Keratinocyte (primary cell): ENCODE measurements around the gene SFTPB. TPM values are rescaled to one million over a fixed set of nuclear protein-coding genes. Genes with fewer than 3 reads are reported as not detected.

Experiments
- DNase-seq: peaks from one replicate; pipeline ENCODE4 v3.0.0-alpha.2; 2011; ENCODE audit warnings: low read depth, missing footprints, low spot score
- FAIRE-seq: peaks from 2 replicates; lab custom pipeline; 2011; peaks lifted over from hg19 to GRCh38; lab: Jason Lieb, UNC
- H2AFZ ChIP-seq: 2 replicates; pipeline ENCODE4 v1.6.0; 2012; ENCODE audit warnings: low read length, control low read depth, inconsistent platforms; ENCODE audit not compliant: control insufficient read depth
- H3K27ac ChIP-seq: 2 replicates; pipeline ENCODE4 v1.5.1; 2011; ENCODE audit warnings: low read length; ENCODE audit not compliant: control insufficient read depth, insufficient read depth
- H3K27me3 ChIP-seq: 3 replicates; pipeline ENCODE4 v1.6.0; 2011; ENCODE audit warnings: low read length; ENCODE audit not compliant: control insufficient read depth, insufficient read depth; ENCODE audit errors: extremely low read depth
- H3K36me3 ChIP-seq, 2 experiments: 2 replicates in 1 of 2; 3 replicates in 1 of 2; pipeline ENCODE4 v1.5.1; 2011; ENCODE audit warnings: low read length in 2 of 2, mild to moderate bottlenecking in 1 of 2; ENCODE audit not compliant: control insufficient read depth in 2 of 2, insufficient read depth in 2 of 2; ENCODE audit errors: extremely low read depth in 1 of 2
- H3K4me1 ChIP-seq: 3 replicates; pipeline ENCODE4 v1.5.1; 2011; ENCODE audit warnings: low read length; ENCODE audit not compliant: control insufficient read depth, insufficient read depth; ENCODE audit errors: extremely low read depth
- H3K4me2 ChIP-seq: 3 replicates; pipeline ENCODE4 v1.6.0; 2011; ENCODE audit warnings: low read depth, low read length; ENCODE audit not compliant: control insufficient read depth, insufficient read depth; ENCODE audit errors: extremely low read depth
- H3K4me3 ChIP-seq, 3 experiments: fragments of 200-600 bp in 1 of 3; sonication (generic) in 1 of 3; 2 replicates in 2 of 3; 3 replicates in 1 of 3; pipeline ENCODE4 v1.5.1; 2011 to 2016; ENCODE audit warnings: low read length in 3 of 3, mild to moderate bottlenecking in 3 of 3, control low read depth in 2 of 3, inconsistent platforms in 1 of 3, low read depth in 1 of 3, mixed read lengths in 1 of 3, mixed run types in 1 of 3, moderate library complexity in 1 of 3; ENCODE audit not compliant: control insufficient read depth in 2 of 3, insufficient read depth in 2 of 3; ENCODE audit errors: extremely low read depth in 1 of 3
- H3K79me2 ChIP-seq: 2 replicates; pipeline ENCODE4 v1.6.0; 2012; ENCODE audit warnings: low read length; ENCODE audit not compliant: control insufficient read depth, insufficient read depth
- H3K9ac ChIP-seq: 3 replicates; pipeline ENCODE4 v1.6.0; 2011; ENCODE audit warnings: low read length; ENCODE audit not compliant: control insufficient read depth, insufficient read depth; ENCODE audit errors: extremely low read depth
- H3K9me1 ChIP-seq: 3 replicates; pipeline ENCODE4 v1.6.0; 2011; ENCODE audit warnings: low read length; ENCODE audit not compliant: control insufficient read depth, insufficient read depth; ENCODE audit errors: extremely low read depth
- H3K9me3 ChIP-seq: 2 replicates; pipeline ENCODE4 v1.5.1; 2012; ENCODE audit warnings: low read depth, low read length; ENCODE audit not compliant: control insufficient read depth
- H4K20me1 ChIP-seq: 3 replicates; pipeline ENCODE4 v1.6.0; 2011; ENCODE audit warnings: low read length; ENCODE audit not compliant: control insufficient read depth, insufficient read depth; ENCODE audit errors: extremely low read depth
- CTCF ChIP-seq, 3 experiments: IDR thresholded peaks in 1 of 3; conservative IDR thresholded peaks in 1 of 3; optimal IDR thresholded peaks in 1 of 3; 2 replicates in 2 of 3; 3 replicates in 1 of 3; pipeline versions ENCODE3 to v1.5.1; 2011; ENCODE audit warnings: low read length in 3 of 3, mild to moderate bottlenecking in 3 of 3, moderate library complexity in 2 of 3, control low read depth in 1 of 3, inconsistent platforms in 1 of 3; ENCODE audit not compliant: insufficient read depth in 2 of 3; ENCODE audit errors: extremely low read depth in 1 of 3
- EZH2 ChIP-seq: IDR thresholded peaks from one replicate; pipeline ENCODE4 v1.6.1; 2012; ENCODE audit warnings: inconsistent platforms, mild to moderate bottlenecking, low read length, moderate library complexity
- dilution Hi-C: fragments of 300-500 bp; cut with MboI; formaldehyde crosslinking; loops from one replicate; pipeline ENCODE4 v1.7.0; 2020; ENCODE audit warnings: low sequenced_read_pairs; ENCODE audit not compliant: extremely low pct_ligation_motif_present
- polyA plus RNA-seq, 5 experiments: library from polyadenylated mRNA; depleted of rRNA in 3 of 5; stranded (reverse) in 3 of 5; stranded (forward) in 1 of 5; unstranded in 1 of 5; fragments of >200 nt; gene quantifications; 1 replicate in 1 of 5; 2 replicates in 3 of 5; 3 replicates in 1 of 5; pipeline versions ENCODE4 v1.2.1 to v1.2.3, GENCODE V29; 2011 to 2012; ENCODE audit warnings: missing spikeins in 2 of 5, low read depth in 1 of 5, low replicate concordance in 1 of 5

Gene SFTPB
- polyA plus RNA-seq, 1 donor (not counting 4 experiments of a cell fraction or from before 2014, with no cell fraction given), result not detected

- FAIRE-seq, result no peak
- H3K4me1 ChIP-seq, result no peaks in the 10 kb centered on the region
- no peaks in the 10 kb centered on the region for H3K79me2 ChIP-seq
- no peaks in the 10 kb centered on the region for H3K9me1 ChIP-seq
- DNase-seq, result no peak
- H3K9me3 ChIP-seq, result no peaks in the 10 kb centered on the region
- no peaks in the 10 kb centered on the region for H4K20me1 ChIP-seq
- no peak overlapping the region for H3K27ac ChIP-seq
- no peaks in the 10 kb centered on the region for H3K36me3 ChIP-seq
- dilution Hi-C loops, result no loop called here
- H3K4me2 ChIP-seq, result no peak overlapping the region
- TF ChIP-seq EZH2 (no peak), CTCF (optimal IDR thresholded peaks at IDR 0.05 in 1 of 3, IDR thresholded peaks at IDR 0.05 in 1 of 3, conservative IDR thresholded peaks at IDR 0.05 in 1 of 3; ENCODE audit: extremely low read depth in 1 of 3, insufficient read depth in 2 of 3, low read length in 3 of 3) (no peak)
- no peak overlapping the region for H3K9ac ChIP-seq
- no peak overlapping the region for H2AFZ ChIP-seq
- H3K27me3 ChIP-seq, result no peaks in the 10 kb centered on the region
- H3K4me3 ChIP-seq, result no peak overlapping the region
Observed at GRCh38 chr2:85668857-85669142, 801 bp upstream of the SFTPB start.

- H3K36me3 ChIP-seq, result no peaks in the 10 kb centered on the region
Observed at GRCh38 chr2:85667561-85668008, 414 bp downstream of the SFTPB start.

More at GRCh38 chr2:85667561-85668008, 414 bp downstream of the SFTPB start:
- no peak for TF ChIP-seq CTCF (optimal IDR thresholded peaks at IDR 0.05 in 1 of 3, IDR thresholded peaks at IDR 0.05 in 1 of 3, conservative IDR thresholded peaks at IDR 0.05 in 1 of 3; ENCODE audit: extremely low read depth in 1 of 3, insufficient read depth in 2 of 3, low read length in 3 of 3)
- Histone ChIP-seq H3K27ac (no peak overlapping the region), H3K4me3 (no peak overlapping the region), H4K20me1 (no peaks in the 10 kb centered on the region), H3K4me2 (no peak overlapping the region), H3K9ac (no peak overlapping the region), H3K9me1 (no peaks in the 10 kb centered on the region), H3K27me3 (no peaks in the 10 kb centered on the region), H3K79me2 (no peaks in the 10 kb centered on the region), H3K9me3 (no peaks in the 10 kb centered on the region), H2AFZ (no peak overlapping the region), H3K4me1 (no peaks in the 10 kb centered on the region)
- DNase-seq (no peak), FAIRE-seq (no peak)
- dilution Hi-C loops, result no loop called here
